ENCODE data around the gene MACROH2A1. TPM values are rescaled to one million over a fixed set of nuclear protein-coding genes. Genes with fewer than 3 reads are reported as not detected.

MACROH2A1 gene
- polyA plus RNA-seq, 1 of the 3 experiments (the other 2 are of a cell fraction), result 165 TPM

- TF ChIP-seq TAF1 (IDR thresholded peaks at IDR 0.05; ENCODE audit: borderline replicate concordance, low read depth, low read length), result no peak
- TF ChIP-seq USF1 (IDR thresholded peaks at IDR 0.05; ENCODE audit: borderline replicate concordance, low read depth), result no peak
- TF ChIP-seq FOSL2 (IDR thresholded peaks at IDR 0.05; ENCODE audit: borderline replicate concordance, low read depth), result peak; percentile 34; the same call in 1 of the 2 replicates
- peak; percentile 84 for TF ChIP-seq PBX3 (IDR thresholded peaks at IDR 0.05)
- no peak for TF ChIP-seq CHD2 (IDR thresholded peaks at IDR 0.05; ENCODE audit: low read length, partially characterized antibody)
- peak in 1 of 2 experiments; percentile 69; a peak in 1 of 4 replicates for TF ChIP-seq EP300 (IDR thresholded peaks at IDR 0.05; ENCODE audit: borderline replicate concordance in 1 of 2, low read depth in 1 of 2, low read length in 1 of 2)
- peak; percentile 13; the same call in 1 of the 2 replicates for TF ChIP-seq NRF1 (IDR thresholded peaks at IDR 0.05; ENCODE audit: low read depth, low read length)
- TF ChIP-seq POLR2AphosphoS5 (IDR thresholded peaks at IDR 0.05; ENCODE audit: low read depth, low read length), result peak; percentile 45; the same call in 1 of the 2 replicates
- no peak for TF ChIP-seq YY1 (IDR thresholded peaks at IDR 0.05; ENCODE audit: low read depth)
- no peak for TF ChIP-seq ELF1 (IDR thresholded peaks at IDR 0.05)
Observed at GRCh38 chr5:135391116-135391868, 7.7 kb downstream of the MACROH2A1 start (continued).

GRCh38 chr5:135388860-135389435 is 10.1 kb downstream of the MACROH2A1 start:
- H4K20me1 ChIP-seq (ENCODE audit: insufficient read depth), result peaks cover 45% of the 10 kb centered on the region
- H3K9me2 ChIP-seq, result no peaks in the 10 kb centered on the region
- POLR2A ChIA-PET, result no interaction called here
- 97% methylated on average over 13 of the region's 16 CpGs for WGBS (ENCODE audit: low lambda C conversion rate)
- no peak overlapping the region for H3K9ac ChIP-seq
- peaks cover 10% of the 10 kb centered on the region for H3F3A ChIP-seq (replicated peaks; ENCODE audit: insufficient read depth)
- no peak overlapping the region for H2AFZ ChIP-seq (ENCODE audit: low read depth)
- DNase-seq, result no peak
- no peak overlapping the region; a peak in 1 of 4 replicates for H3K27ac ChIP-seq (ENCODE audit: low read depth in 2 of 2, low read length in 1 of 2)
- CTCF ChIA-PET, result interaction anchor here (0.7 kb wide), 1 partner anchor 69 kb away, joined by 4 read pairs; no protein-coding TSS in a partner anchor
- H3K9me3 ChIP-seq, result no peaks in the 10 kb centered on the region
- H3K4me3 ChIP-seq (ENCODE audit: low read depth in 2 of 2, low read length in 1 of 2), result no peak overlapping the region
- no peaks in the 10 kb centered on the region for H3K27me3 ChIP-seq (ENCODE audit: insufficient read depth)
- peaks cover 97% of the 10 kb centered on the region for H3K79me2 ChIP-seq (ENCODE audit: insufficient read depth)
- H3K36me3 ChIP-seq (replicated peaks in 1 of 2; ENCODE audit: control insufficient read depth in 1 of 2, insufficient read depth in 2 of 2, low read length in 1 of 2), result peaks cover 36 to 71% of the 10 kb centered on the region in 2 experiments
- no peak overlapping the region for H3K4me2 ChIP-seq
- peaks cover 37 to 43% of the 10 kb centered on the region in 2 experiments; a peak in 3 of 4 replicates for H3K4me1 ChIP-seq (ENCODE audit: control insufficient read depth in 1 of 2, insufficient read depth in 2 of 2, low read depth in 1 of 2, low read length in 1 of 2)
- TF ChIP-seq JUND (IDR thresholded peaks at IDR 0.05) (no peak), RAD21 (IDR thresholded peaks at IDR 0.05; ENCODE audit: low read length) (no peak), CTCF (IDR thresholded peaks at IDR 0.05) (no peak), FOSL2 (IDR thresholded peaks at IDR 0.05; ENCODE audit: borderline replicate concordance, low read depth) (no peak), RFX5 (IDR thresholded peaks at IDR 0.05; ENCODE audit: low read length) (no peak), FOXJ3 (CRISPR knock-in tag; IDR thresholded peaks at IDR 0.05) (no peak), ELF1 (IDR thresholded peaks at IDR 0.05) (no peak), SIN3A (IDR thresholded peaks at IDR 0.05; ENCODE audit: borderline replicate concordance, low read depth, low read length) (no peak), CHD2 (IDR thresholded peaks at IDR 0.05; ENCODE audit: low read length, partially characterized antibody) (no peak), EP300 (IDR thresholded peaks at IDR 0.05; ENCODE audit: borderline replicate concordance in 1 of 2, low read depth in 1 of 2, low read length in 1 of 2) (no peak), RXRA (IDR thresholded peaks at IDR 0.05; ENCODE audit: borderline replicate concordance, low read depth) (no peak), USF1 (IDR thresholded peaks at IDR 0.05; ENCODE audit: borderline replicate concordance, low read depth) (no peak), SMC3 (IDR thresholded peaks at IDR 0.05; ENCODE audit: low read depth, low read length) (no peak), PBX3 (IDR thresholded peaks at IDR 0.05) (no peak), TAF1 (IDR thresholded peaks at IDR 0.05; ENCODE audit: borderline replicate concordance, low read depth, low read length) (no peak), USF2 (IDR thresholded peaks at IDR 0.05; ENCODE audit: borderline replicate concordance, low read depth, low read length) (no peak), IRF3 (IDR thresholded peaks at IDR 0.05; ENCODE audit: low read depth, low read length) (no peak)

All from SK-N-SH (cell line).